CD1c-positive myeloid dendritic cell (primary cell): ENCODE data around the gene MINDY3.
"Not testable (repeated sequence)": the region's sequence is repeated elsewhere in the genome, so short reads cannot be mapped to it uniquely, and the experiment has no call there.

Experiments
- DNase-seq: peaks from one replicate; pipeline ENCODE4 v3.0.0-alpha.2; 2016; ENCODE audit errors: extremely low spot score

MINDY3 gene

DNA sequence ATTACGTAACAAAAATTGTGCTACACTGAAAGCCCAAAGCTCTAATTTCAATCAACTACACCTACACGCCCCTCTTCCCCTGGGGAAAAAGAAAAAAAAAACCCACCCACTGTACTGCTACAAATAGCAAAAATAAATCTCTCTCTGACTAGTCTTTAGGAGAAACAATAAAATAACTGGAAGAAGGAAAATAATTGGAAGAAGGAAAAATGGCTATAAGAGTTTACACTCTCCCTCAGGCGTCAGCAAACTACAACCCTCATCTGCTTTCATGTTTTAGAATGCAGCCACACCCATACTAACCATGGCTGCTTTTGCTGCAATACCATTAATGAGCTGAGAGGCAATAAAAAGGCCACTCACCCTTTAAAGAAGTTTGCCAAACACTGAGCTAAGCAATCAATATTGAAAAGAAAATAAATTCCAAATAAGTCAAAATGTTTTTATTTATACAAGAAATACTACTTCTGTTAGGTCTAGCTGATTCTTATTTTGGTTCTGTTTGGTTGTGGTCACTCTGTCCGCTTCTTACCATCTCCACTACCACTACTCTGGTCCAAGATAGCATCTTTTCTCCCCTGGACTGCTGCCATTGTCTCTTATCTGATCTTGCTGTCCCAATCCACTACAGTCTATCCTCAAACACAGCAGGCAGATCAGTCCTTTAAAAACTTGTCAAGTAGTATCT lies 3.8 kb downstream of the MINDY3 start:
- no peak for DNase-seq

- no peak for DNase-seq
Observed at GRCh38 chr10:15853800-15854199, 6.5 kb downstream of the MINDY3 start.

DNA sequence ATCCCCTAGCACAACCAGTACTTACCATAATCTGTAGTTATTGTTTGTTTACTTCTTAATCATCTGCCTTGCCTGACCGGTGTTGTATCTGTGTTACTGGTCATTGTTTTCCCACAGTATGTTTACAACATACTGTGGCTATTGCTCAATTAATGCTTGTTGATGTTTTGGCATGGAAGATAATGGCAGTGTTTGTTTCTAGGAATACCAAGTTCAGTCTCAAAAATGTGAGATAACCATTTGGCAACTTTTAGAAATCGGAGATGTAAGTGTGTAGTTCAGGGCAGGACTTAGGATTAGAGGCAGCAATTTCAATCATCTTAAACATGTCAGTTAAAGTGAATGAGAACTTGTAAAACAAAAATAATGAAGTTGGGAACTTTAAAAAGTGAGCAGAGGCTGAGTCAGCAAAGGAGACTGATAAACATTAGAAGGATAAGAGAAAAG lies 8.2 kb downstream of the MINDY3 start:
- no peak for DNase-seq

GRCh38 chr10:15850337-15850978 lies 9.8 kb downstream of the MINDY3 start:
- not testable (repeated sequence) for DNase-seq

- no peak for DNase-seq
Observed at GRCh38 chr10:15849316-15849715, 11.0 kb downstream of the MINDY3 start.

DNA sequence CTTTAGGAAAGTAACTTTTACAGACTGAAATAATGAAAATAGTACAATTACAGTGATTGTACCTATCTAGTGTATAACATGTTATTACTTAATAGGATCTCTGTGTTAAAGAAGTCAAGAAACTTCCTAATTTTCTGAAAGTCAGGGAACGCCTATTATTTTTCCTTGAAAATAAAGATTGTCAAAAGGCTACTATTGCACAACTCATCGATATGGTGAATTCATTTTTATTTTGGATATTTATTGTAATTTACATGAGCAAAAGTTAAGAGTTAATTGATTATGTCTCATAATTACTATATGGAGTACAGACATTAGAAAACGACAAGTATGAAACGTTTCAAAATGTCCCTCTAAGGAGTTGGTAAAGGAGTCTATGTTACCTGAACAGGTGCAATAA lies 12.8 kb downstream of the MINDY3 start:
- DNase-seq = no peak

- DNase-seq = no peak
Observed at GRCh38 chr10:15844517-15844916, 15.8 kb downstream of the MINDY3 start.

DNA sequence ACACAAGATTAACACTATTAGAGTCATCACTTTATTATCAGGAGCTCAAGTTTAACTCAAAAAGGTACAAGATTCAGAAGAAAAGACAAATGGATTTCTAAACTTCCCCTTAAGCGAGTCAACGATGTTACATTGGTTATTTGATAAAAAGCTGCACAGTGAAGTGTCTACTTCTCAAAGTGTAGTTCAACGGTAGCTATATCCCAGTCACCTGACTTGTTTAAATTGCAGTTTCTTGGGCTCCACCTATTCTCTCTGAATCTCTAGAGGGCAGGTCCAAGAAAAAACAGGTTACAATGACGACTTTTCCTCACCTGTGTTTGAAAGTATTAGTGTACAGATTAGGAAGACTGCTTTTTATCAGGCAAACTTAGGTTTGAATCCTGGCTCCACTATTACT lies 16.6 kb downstream of the MINDY3 start:
- DNase-seq = no peak

- no peak for DNase-seq
Observed at GRCh38 chr10:15842556-15843169, 17.6 kb downstream of the MINDY3 start.

DNA sequence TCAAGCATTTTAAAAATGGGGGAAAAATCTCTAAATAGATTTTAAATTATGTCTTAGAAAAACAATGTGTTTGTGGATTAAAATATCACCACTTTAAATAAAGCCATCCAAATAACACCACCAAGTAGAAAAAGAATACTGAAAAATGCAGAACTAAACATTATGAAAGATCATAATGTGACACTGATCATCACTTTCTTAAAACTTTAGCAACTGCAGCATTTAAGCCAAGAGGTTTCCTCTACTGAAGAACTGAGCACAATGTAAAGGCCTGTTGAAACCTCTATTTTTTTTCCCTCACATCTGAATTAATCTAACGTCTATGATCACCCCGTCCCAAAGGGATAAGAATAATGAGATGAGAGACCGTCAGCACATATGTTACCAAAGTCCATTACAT lies 18.6 kb downstream of the MINDY3 start:
- DNase-seq = no peak

GRCh38 chr10:15836807-15837206 lies 23.5 kb downstream of the MINDY3 start:
- DNase-seq = no peak

- DNase-seq = no peak
Observed at GRCh38 chr10:15829495-15829894, 30.8 kb downstream of the MINDY3 start.

DNA sequence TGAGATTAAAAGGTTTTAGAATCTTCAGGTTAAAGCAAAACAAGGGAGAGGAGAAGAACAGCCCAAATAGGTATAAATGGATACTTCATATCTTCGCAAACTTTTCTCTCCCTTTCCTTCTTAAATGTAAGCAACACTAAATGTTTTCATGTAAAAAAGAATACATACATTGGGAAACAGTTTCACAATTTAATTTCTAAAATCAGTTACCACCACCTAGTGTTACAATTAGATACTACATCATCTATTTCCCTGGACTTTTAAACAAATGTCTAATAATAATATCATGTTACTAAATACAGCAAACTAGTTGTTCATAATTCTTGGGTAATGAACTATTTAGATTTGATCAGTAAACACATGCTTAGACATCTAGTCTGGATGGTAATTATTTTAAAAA lies 35.8 kb downstream of the MINDY3 start:
- DNase-seq = peak; percentile 9

DNA sequence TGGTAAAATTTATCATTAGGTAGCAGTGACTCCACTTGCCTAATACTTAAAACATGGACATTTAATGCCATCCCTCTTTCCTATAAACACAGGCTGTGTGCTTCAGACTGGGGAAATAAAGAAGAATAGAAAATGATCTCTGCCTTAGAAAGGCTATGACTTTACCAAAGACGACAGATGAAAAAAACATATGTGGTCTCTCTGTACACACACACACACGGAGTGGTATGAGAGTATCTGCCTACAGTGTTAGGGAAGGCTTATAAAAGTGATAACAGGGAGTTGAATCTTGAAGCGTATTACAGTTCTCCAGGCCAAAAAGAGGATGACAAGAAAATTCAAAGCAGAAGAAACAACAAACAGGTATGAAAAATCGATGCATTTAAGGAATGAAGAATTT lies 38.2 kb downstream of the MINDY3 start:
- DNase-seq = no peak

DNA sequence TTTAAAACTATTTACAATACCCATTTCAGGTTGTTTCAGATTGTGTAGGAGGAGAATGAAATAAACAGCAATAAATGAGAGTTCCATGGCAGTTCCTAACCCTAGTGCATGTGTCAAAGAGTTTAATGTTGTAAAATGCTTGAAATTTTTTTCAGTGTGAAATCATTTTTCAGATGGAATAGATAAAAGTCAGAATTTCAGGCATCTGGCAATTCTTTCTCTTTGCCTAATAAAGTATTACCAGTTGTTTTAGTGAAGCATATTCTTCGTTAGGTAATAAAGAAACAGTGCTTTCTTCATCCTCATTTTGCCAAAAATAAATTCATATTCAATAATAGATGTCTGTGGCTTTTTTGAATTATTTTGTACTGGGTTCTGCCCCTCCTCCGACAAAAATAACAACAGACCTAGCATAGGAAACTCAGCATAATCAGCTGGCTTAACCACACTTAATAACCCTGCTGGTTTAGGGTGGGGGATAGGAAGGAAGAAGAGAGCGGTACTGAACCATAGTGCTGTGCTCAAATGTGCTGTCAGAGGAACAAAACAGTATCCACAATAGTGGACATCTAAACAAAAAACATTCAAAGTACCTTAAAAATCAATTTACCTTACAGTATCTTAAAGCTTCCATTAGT lies 39.1 kb downstream of the MINDY3 start:
- DNase-seq = no peak

- no peak for DNase-seq
Observed at GRCh38 chr10:15817409-15818046, 42.8 kb downstream of the MINDY3 start.

GRCh38 chr10:15815242-15815885 lies 44.9 kb downstream of the MINDY3 start:
- DNase-seq = no peak

- no peak for DNase-seq
Observed at GRCh38 chr10:15814565-15814964, 45.7 kb downstream of the MINDY3 start.

- DNase-seq = no peak
Observed at GRCh38 chr10:15813415-15813814, 46.9 kb downstream of the MINDY3 start.

DNA sequence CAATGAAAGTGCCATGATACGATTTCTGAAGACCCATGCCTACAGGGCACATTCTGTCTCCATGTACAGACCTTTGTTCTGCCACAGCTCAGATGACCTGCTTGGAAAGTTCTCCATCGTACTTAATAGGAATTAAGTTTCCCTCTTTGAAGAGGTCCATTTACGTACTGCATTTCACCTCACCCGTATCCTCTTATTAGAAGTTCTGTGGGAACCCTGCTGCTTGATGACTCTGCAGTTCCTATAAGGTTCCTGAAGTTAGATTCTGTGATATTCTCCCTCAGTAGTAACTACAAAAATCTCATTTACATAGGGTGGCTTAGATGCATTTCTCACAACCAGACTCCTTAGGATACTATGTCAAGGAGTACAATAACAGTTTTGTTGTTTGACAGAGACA lies 50.9 kb downstream of the MINDY3 start:
- no peak for DNase-seq

GRCh38 chr10:15808204-15808797 lies 52.0 kb downstream of the MINDY3 start:
- no peak for DNase-seq
